Activated CD8-positive, alpha-beta memory T cell treated with anti-CD3 and anti-CD28 coated beads for 36 hours (primary cell): ENCODE data around the gene CD52. TPM values are rescaled to one million over a fixed set of nuclear protein-coding genes. Genes with fewer than 3 reads are reported as not detected.
"Not testable (repeated sequence)": the region's sequence is repeated elsewhere in the genome, so short reads cannot be mapped to it uniquely, and the experiment has no call there.

Experiments
- CTCF ChIA-PET: fragments of 350-600 bp; sonication (Branson Sonifier 250); formaldehyde crosslinking; loops from one replicate; lab custom pipeline; 2021; ENCODE audit warnings: antibody characterized with exemption; lab: Charles Lee
- POLR2A ChIA-PET: fragments of 350-600 bp; sonication (Branson Sonifier 250); formaldehyde crosslinking; loops from one replicate; lab custom pipeline; 2021; ENCODE audit warnings: antibody characterized with exemption; lab: Charles Lee
- total RNA-seq, 2 experiments: library from RNA; stranded (reverse); gene quantifications; one replicate each; pipeline ENCODE4 v1.2.3, GENCODE V29; 2021

Gene CD52
- total RNA-seq, 2 experiments from 2014 or later, result 252 to 254 TPM

- POLR2A ChIA-PET, result interaction anchor here (0.6 to 5.2 kb wide), 3 partner anchors 30 to 147 kb away, joined by 3 to 57 read pairs (median 9); no protein-coding TSS in a partner anchor
Measured at GRCh38 chr1:26315874-26316850, 1.6 kb upstream of the CD52 start.

GRCh38 chr1:26317146-26317545 is 612 bp upstream of the CD52 start:
- ChIA-PET POLR2A (interaction anchor here (0.9 to 5.2 kb wide), 4 partner anchors 31 to 183 kb away, joined by 3 to 57 read pairs (median 10); partner anchors contain the start of genes CEP85 and SH3BGRL3), CTCF (interaction anchor here (1.1 to 9.2 kb wide), 8 partner anchors 9 to 100 kb away, joined by 3 to 144 read pairs (median 8); partner anchors contain the start of genes CEP85 and SH3BGRL3)

More at GRCh38 chr1:26315874-26316850, 1.6 kb upstream of the CD52 start:
- CTCF ChIA-PET, result interaction anchor here (0.6 to 9.2 kb wide), 12 partner anchors 8 to 101 kb away, joined by 3 to 144 read pairs (median 6); partner anchors contain the start of gene SH3BGRL3

- ChIA-PET POLR2A (interaction anchor here (1.0 to 5.2 kb wide), 9 partner anchors 8 to 182 kb away, joined by 4 to 57 read pairs (median 5); partner anchors contain the start of gene SH3BGRL3), CTCF (interaction anchor here (0.6 to 9.2 kb wide), 11 partner anchors 11 to 151 kb away, joined by 3 to 144 read pairs (median 5); partner anchors contain the start of genes CEP85 and SH3BGRL3)
Measured at GRCh38 chr1:26318338-26319064, 743 bp downstream of the CD52 start.

- POLR2A ChIA-PET, result interaction anchor here (0.8 to 5.2 kb wide), 4 partner anchors 34 to 494 kb away, joined by 3 to 57 read pairs (median 8); partner anchors contain the start of gene SH3BGRL3
Measured at GRCh38 chr1:26320896-26321295, 3.1 kb downstream of the CD52 start.

GRCh38 chr1:26321315-26322041 is 3.7 kb downstream of the CD52 start:
- ChIA-PET POLR2A (interaction anchor here (0.6 to 5.2 kb wide), 4 partner anchors 29 to 495 kb away, joined by 3 to 57 read pairs (median 9); partner anchors contain the start of gene SH3BGRL3), CTCF (interaction anchor here (0.6 to 9.2 kb wide), 34 partner anchors 9 to 286 kb away, joined by 3 to 144 read pairs (median 4); partner anchors contain the start of genes CEP85, SH3BGRL3, UBXN11 and ZNF593)

More at GRCh38 chr1:26320896-26321295, 3.1 kb downstream of the CD52 start:
- CTCF ChIA-PET, result interaction anchor here (0.6 to 9.2 kb wide), 21 partner anchors 10 to 181 kb away, joined by 3 to 144 read pairs (median 6); partner anchors contain the start of genes CEP85, SH3BGRL3, UBXN11 and ZNF593

- CTCF ChIA-PET, result interaction anchor here (0.6 to 9.2 kb wide), 33 partner anchors 8 to 286 kb away, joined by 3 to 144 read pairs (median 4); partner anchors contain the start of genes CEP85, SH3BGRL3, UBXN11 and ZNF593
- POLR2A ChIA-PET, result interaction anchor here (0.6 to 1.1 kb wide), 2 partner anchors 29 to 496 kb away, joined by 3 to 4 read pairs; no protein-coding TSS in a partner anchor
Measured at GRCh38 chr1:26322042-26322331, 4.2 kb downstream of the CD52 start.

GRCh38 chr1:26323382-26323781 is 5.6 kb downstream of the CD52 start:
- POLR2A ChIA-PET, result no interaction called here
- CTCF ChIA-PET, result interaction anchor here (1.0 to 9.2 kb wide), 7 partner anchors 24 to 89 kb away, joined by 3 to 144 read pairs (median 8); partner anchors contain the start of genes CEP85 and SH3BGRL3

- ChIA-PET CTCF (interaction anchor here (9.2 kb wide), 1 partner anchor 47 kb away, joined by 144 read pairs; the partner anchor contains the start of gene SH3BGRL3), POLR2A (no interaction called here)
Measured at GRCh38 chr1:26324550-26324949, 6.8 kb downstream of the CD52 start.

- ChIA-PET CTCF (no interaction called here), POLR2A (no interaction called here)
Measured at GRCh38 chr1:26327956-26328362, 10.2 kb downstream of the CD52 start.

GRCh38 chr1:26328597-26328996 is 10.8 kb downstream of the CD52 start:
- ChIA-PET CTCF (interaction anchor here (0.8 kb wide), 1 partner anchor 183 kb away, joined by 4 read pairs; no protein-coding TSS in a partner anchor), POLR2A (no interaction called here)

- POLR2A ChIA-PET, result not testable (repeated sequence)
Measured at GRCh38 chr1:26329380-26329779, 11.6 kb downstream of the CD52 start.

GRCh38 chr1:26330276-26330675 is 12.5 kb downstream of the CD52 start:
- POLR2A ChIA-PET, result interaction anchor here (0.6 kb wide), 1 partner anchor 157 kb away, joined by 9 read pairs; no protein-coding TSS in a partner anchor
- CTCF ChIA-PET, result interaction anchor here (0.5 to 2.4 kb wide), 4 partner anchors 9 to 69 kb away, joined by 3 to 11 read pairs (median 3); no protein-coding TSS in a partner anchor

More at GRCh38 chr1:26329380-26329779, 11.6 kb downstream of the CD52 start:
- CTCF ChIA-PET, result interaction anchor here (0.8 to 2.4 kb wide), 3 partner anchors 8 to 184 kb away, joined by 3 to 11 read pairs (median 4); no protein-coding TSS in a partner anchor

- POLR2A ChIA-PET, result not testable (repeated sequence)
- CTCF ChIA-PET, result interaction anchor here (1.1 kb wide), 1 partner anchor 12 kb away, joined by 3 read pairs; no protein-coding TSS in a partner anchor
Measured at GRCh38 chr1:26333312-26333711, 15.6 kb downstream of the CD52 start.

- ChIA-PET POLR2A (no interaction called here), CTCF (interaction anchor here (1.6 to 2.3 kb wide), 2 partner anchors 15 to 28 kb away, joined by 4 to 9 read pairs; no protein-coding TSS in a partner anchor)
Measured at GRCh38 chr1:26335774-26336476, 18.2 kb downstream of the CD52 start.

- ChIA-PET POLR2A (no interaction called here), CTCF (interaction anchor here (1.6 to 2.3 kb wide), 2 partner anchors 15 to 27 kb away, joined by 4 to 9 read pairs; no protein-coding TSS in a partner anchor)
Measured at GRCh38 chr1:26336477-26337205, 18.9 kb downstream of the CD52 start.

- ChIA-PET CTCF (interaction anchor here (1.6 to 2.3 kb wide), 2 partner anchors 16 to 27 kb away, joined by 4 to 9 read pairs; no protein-coding TSS in a partner anchor), POLR2A (no interaction called here)
Measured at GRCh38 chr1:26337206-26337535, 19.4 kb downstream of the CD52 start.
